Colonic mucosa (tissue), 4 donors: ENCODE measurements around the gene PPFIBP2. TPM values are rescaled to one million over a fixed set of nuclear protein-coding genes. Genes with fewer than 3 reads are reported as not detected.

Experiments
- DNase-seq: peaks from one replicate; pipeline ENCODE4 v3.0.0-alpha.2; 2020
- H3K27ac ChIP-seq: fragments of 200-600 bp; one replicate; pipeline ENCODE4 v1.8.0; 2021
- H3K27me3 ChIP-seq: fragments of 200-600 bp; one replicate; pipeline ENCODE4 v1.8.0; 2021
- H3K36me3 ChIP-seq: fragments of 200-600 bp; one replicate; pipeline ENCODE4 v1.8.0; 2021
- H3K4me1 ChIP-seq: fragments of 200-600 bp; one replicate; pipeline ENCODE4 v1.8.0; 2021; ENCODE audit warnings: mild to moderate bottlenecking
- H3K4me3 ChIP-seq: fragments of 200-600 bp; one replicate; pipeline ENCODE4 v1.8.0; 2021
- H3K9ac ChIP-seq, 2 donors: one replicate each; pipeline ENCODE4 v1.7.0; 2013; ENCODE audit warnings: control low read depth in 2 of 2, low read depth in 2 of 2, low read length in 2 of 2
- H3K9me3 ChIP-seq: fragments of 200-600 bp; one replicate; pipeline ENCODE4 v1.8.0; 2021
- CTCF ChIP-seq: fragments of 200-600 bp; IDR thresholded peaks from one replicate; pipeline ENCODE4 v1.8.0; 2022; ENCODE audit warnings: antibody characterized with exemption, mild to moderate bottlenecking
- intact Hi-C: fragments of 100-400 bp; cut with DNase I; formaldehyde crosslinking; loops from one replicate; pipeline ENCODE4 v1.14.1; 2022
- total RNA-seq, 2 donors: library from RNA; stranded (reverse); fragmentation: NEBNext Ultra II Directional in 1 of 2; extraction: Animal tissue kit (Norgen Biotek cat#: 25700) in 1 of 2; gene quantifications; one replicate each; pipeline ENCODE4 v1.2.1, GENCODE V29; 2021
- donor health status: healthy.
- donor health status: DM: no; HTN: no; CAD: no.
- donor health status: DM: no; HTN: no; CAD: no.

The PPFIBP2 gene
- total RNA-seq, 2 donors from 2014 or later, result 54.0 to 67.9 TPM

GRCh38 chr11:7552666-7553065 lies 38.9 kb downstream of the PPFIBP2 start:
- intact Hi-C loops, result no loop called here
- TF ChIP-seq CTCF, result no peak
- H3K36me3 ChIP-seq, result no peaks in the 10 kb centered on the region
- no peak overlapping the region for H3K27ac ChIP-seq
- no peak overlapping the region for H3K9ac ChIP-seq
- H3K4me3 ChIP-seq, result no peak overlapping the region
- no peaks in the 10 kb centered on the region for H3K4me1 ChIP-seq
- DNase-seq, result no peak
- H3K27me3 ChIP-seq, result no peaks in the 10 kb centered on the region
- no peaks in the 10 kb centered on the region for H3K9me3 ChIP-seq

- H3K27ac ChIP-seq, result no peak overlapping the region
Measured at GRCh38 chr11:7555052-7555699, 41.4 kb downstream of the PPFIBP2 start.

GRCh38 chr11:7558046-7558445 lies 44.2 kb downstream of the PPFIBP2 start:
- intact Hi-C loops, result no loop called here
- no peaks in the 10 kb centered on the region for H3K9me3 ChIP-seq
- H3K36me3 ChIP-seq, result no peaks in the 10 kb centered on the region
- no peak for DNase-seq
- no peaks in the 10 kb centered on the region for H3K27me3 ChIP-seq
- H3K4me1 ChIP-seq, result no peaks in the 10 kb centered on the region
- no peak overlapping the region for H3K4me3 ChIP-seq
- no peak overlapping the region for H3K9ac ChIP-seq
- TF ChIP-seq CTCF, result no peak
- no peak overlapping the region for H3K27ac ChIP-seq

More at GRCh38 chr11:7555052-7555699, 41.4 kb downstream of the PPFIBP2 start:
- peak; percentile 56 for DNase-seq
- H3K4me1 ChIP-seq, result no peaks in the 10 kb centered on the region
- no peaks in the 10 kb centered on the region for H3K27me3 ChIP-seq
- no peak overlapping the region for H3K4me3 ChIP-seq
- H3K9ac ChIP-seq, result no peak overlapping the region
- no peaks in the 10 kb centered on the region for H3K36me3 ChIP-seq
- no peak for TF ChIP-seq CTCF
- no peaks in the 10 kb centered on the region for H3K9me3 ChIP-seq
- intact Hi-C loops, result no loop called here

- no peak for TF ChIP-seq CTCF
- Histone ChIP-seq H3K36me3 (no peaks in the 10 kb centered on the region), H3K27me3 (no peaks in the 10 kb centered on the region), H3K4me3 (no peak overlapping the region), H3K4me1 (no peaks in the 10 kb centered on the region), H3K9ac (no peak overlapping the region), H3K27ac (no peak overlapping the region), H3K9me3 (no peaks in the 10 kb centered on the region)
- intact Hi-C loops, result no loop called here
- DNase-seq, result no peak
Measured at GRCh38 chr11:7559398-7560283, 45.8 kb downstream of the PPFIBP2 start.

GRCh38 chr11:7561562-7561961 lies 47.8 kb downstream of the PPFIBP2 start:
- H3K9ac ChIP-seq, result no peak overlapping the region
- H3K4me3 ChIP-seq, result no peak overlapping the region
- no peak overlapping the region for H3K27ac ChIP-seq
- H3K27me3 ChIP-seq, result no peaks in the 10 kb centered on the region
- H3K36me3 ChIP-seq, result no peaks in the 10 kb centered on the region
- intact Hi-C loops, result no loop called here
- DNase-seq, result no peak
- H3K9me3 ChIP-seq, result no peaks in the 10 kb centered on the region
- TF ChIP-seq CTCF, result no peak
- no peaks in the 10 kb centered on the region for H3K4me1 ChIP-seq
